HepG2 (cell line): ENCODE measurements around the gene PSMG4. TPM values are rescaled to one million over a fixed set of nuclear protein-coding genes. Genes with fewer than 3 reads are reported as not detected.

ENCODE experiments used
- ARID2 ChIP-seq: sonication (generic); formaldehyde crosslinking; IDR thresholded peaks from 2 replicates; pipeline ENCODE4 v1.8.1; 2022; ENCODE audit warnings: mild to moderate bottlenecking, missing genetic modification reagents, borderline replicate concordance
- BCLAF1 ChIP-seq: fragments of 450-650 bp; IDR thresholded peaks from 2 replicates; pipeline ENCODE4 v1.6.1; 2017; ENCODE audit warnings: mild to moderate bottlenecking
- CSRNP2 ChIP-seq: sonication (generic); formaldehyde crosslinking; conservative IDR thresholded peaks from 2 replicates; pipeline ENCODE4 v1.8.0; 2022; ENCODE audit warnings: low read depth, missing genetic modification reagents
- DPF2 ChIP-seq: sonication (generic); formaldehyde crosslinking; IDR thresholded peaks from 2 replicates; pipeline ENCODE4 v1.4.0; 2020; ENCODE audit warnings: mild to moderate bottlenecking, low read depth, missing genetic modification reagents, borderline replicate concordance
- ETV6 ChIP-seq: sonication (generic); formaldehyde crosslinking; conservative IDR thresholded peaks from 2 replicates; pipeline ENCODE4 v1.4.0; 2020; ENCODE audit warnings: missing genetic modification reagents
- FIP1L1 ChIP-seq: fragments of 200-400 bp; formaldehyde crosslinking; IDR thresholded peaks from 2 replicates; pipeline ENCODE4 v1.6.1; 2018; ENCODE audit warnings: low read depth, mild to moderate bottlenecking, low read length, moderate library complexity, borderline replicate concordance; ENCODE audit not compliant: insufficient read depth
- HNF4G ChIP-seq, 2 experiments: sonication (generic) in 1 of 2; formaldehyde crosslinking in 1 of 2; IDR thresholded peaks; 2 replicates each; pipeline versions ENCODE4 v1.4.0 to v1.6.1; 2011 to 2020; ENCODE audit warnings: borderline replicate concordance in 2 of 2, low read depth in 2 of 2, mild to moderate bottlenecking in 2 of 2, low read length in 1 of 2, missing genetic modification reagents in 1 of 2, moderate library complexity in 1 of 2
- HOXA5 ChIP-seq: sonication (generic); formaldehyde crosslinking; IDR thresholded peaks from 2 replicates; pipeline ENCODE4 v1.4.0; 2020; ENCODE audit warnings: missing genetic modification reagents
- HOXD1 ChIP-seq: sonication (generic); formaldehyde crosslinking; IDR thresholded peaks from 2 replicates; pipeline ENCODE4 v1.5.0; 2020; ENCODE audit warnings: missing genetic modification reagents
- KDM4B ChIP-seq: sonication (generic); formaldehyde crosslinking; IDR thresholded peaks from 2 replicates; pipeline ENCODE4 v1.4.0; 2020; ENCODE audit warnings: missing genetic modification reagents
- MIER3 ChIP-seq: IDR thresholded peaks from 2 replicates; pipeline ENCODE4 v1.6.1; 2016; ENCODE audit warnings: missing compliant biosample characterization, borderline replicate concordance
- MZF1 ChIP-seq: sonication (generic); formaldehyde crosslinking; IDR thresholded peaks from 2 replicates; pipeline ENCODE4 v1.8.1; 2023; ENCODE audit warnings: mild to moderate bottlenecking, missing genetic modification reagents, borderline replicate concordance
- NCOA2 ChIP-seq: sonication (generic); formaldehyde crosslinking; IDR thresholded peaks from 2 replicates; pipeline ENCODE4 v1.8.0; 2022; ENCODE audit warnings: inconsistent platforms
- NFIC ChIP-seq: IDR thresholded peaks from 2 replicates; pipeline ENCODE4 v1.6.1; 2012; ENCODE audit warnings: mild to moderate bottlenecking, low read length, inconsistent platforms
- PAX8 ChIP-seq: sonication (generic); formaldehyde crosslinking; IDR thresholded peaks from 2 replicates; pipeline ENCODE4 v1.8.0; 2022; ENCODE audit warnings: mild to moderate bottlenecking, missing genetic modification reagents, borderline replicate concordance
- PHF20 ChIP-seq: sonication (generic); formaldehyde crosslinking; IDR thresholded peaks from 2 replicates; pipeline ENCODE4 v1.5.0; 2020; ENCODE audit warnings: mild to moderate bottlenecking, missing genetic modification reagents
- REL ChIP-seq: sonication (generic); formaldehyde crosslinking; conservative IDR thresholded peaks from 2 replicates; pipeline ENCODE4 v1.8.0; 2022; ENCODE audit warnings: mild to moderate bottlenecking, missing genetic modification reagents, moderate library complexity
- SIX4 ChIP-seq: sonication (generic); formaldehyde crosslinking; IDR thresholded peaks from 2 replicates; pipeline ENCODE4 v1.4.0; 2020; ENCODE audit warnings: missing genetic modification reagents
- YEATS4 ChIP-seq: sonication (generic); formaldehyde crosslinking; IDR thresholded peaks from 2 replicates; pipeline ENCODE4 v1.4.0; 2020; ENCODE audit warnings: missing genetic modification reagents, borderline replicate concordance
- ZNF441 ChIP-seq: sonication (generic); formaldehyde crosslinking; IDR thresholded peaks from 2 replicates; pipeline ENCODE4 v1.7.0; 2021; ENCODE audit warnings: missing genetic modification reagents, borderline replicate concordance
- ZNF772 ChIP-seq: sonication (generic); formaldehyde crosslinking; IDR thresholded peaks from 2 replicates; pipeline ENCODE4 v1.5.0; 2020; ENCODE audit warnings: mild to moderate bottlenecking, missing genetic modification reagents
- ZNF816 ChIP-seq: sonication (generic); formaldehyde crosslinking; IDR thresholded peaks from 2 replicates; pipeline ENCODE4 v1.8.0; 2022; ENCODE audit warnings: missing genetic modification reagents, mild to moderate bottlenecking, borderline replicate concordance
- polyA plus RNA-seq, 8 experiments: library from polyadenylated mRNA; depleted of rRNA in 3 of 8; stranded (reverse) in 7 of 8; unstranded in 1 of 8; fragments of >200 nt; fragmentation: Illumina TruSeq in 4 of 8; extraction: Trizol in 4 of 8; gene quantifications; 2 replicates each; pipeline versions ENCODE4 v1.2.1 to v1.2.3, GENCODE V29; 2011 to 2016; ENCODE audit warnings: low read depth in 4 of 8, missing spikeins in 1 of 8, mixed read lengths in 1 of 8; ENCODE audit not compliant: insufficient read depth in 1 of 8
- total RNA-seq, 5 experiments: library from RNA; depleted of rRNA; stranded (reverse); fragments of >200 nt; fragmentation: Illumina TruSeq; extraction: Trizol; gene quantifications; 2 replicates each; pipeline ENCODE4 v1.2.3, GENCODE V29; 2016; ENCODE audit warnings: low read depth in 1 of 5

PSMG4 gene
- total and polyA plus RNA-seq, 2 of the 13 experiments (the other 11 are each of a cell fraction or from before 2014, with no cell fraction given), result 28.5 to 32.8 TPM

GRCh38 chr6:3258720-3259490, at the start of gene PSMG4 (continued):
- TF ChIP-seq DPF2 (CRISPR knock-in tag) (peak; percentile 48; the same call in 1 of the 2 replicates), HOXA5 (peak; percentile 75; the same call in 1 of the 2 replicates), CSRNP2 (CRISPR knock-in tag) (no peak), ETV6 (CRISPR knock-in tag) (peak; percentile 90), KDM4B (peak; percentile 65; the same call in 1 of the 2 replicates), REL (CRISPR knock-in tag) (no peak), YEATS4 (CRISPR knock-in tag) (peak; percentile 97), FIP1L1 (no peak), MZF1 (peak; percentile 43; the same call in 1 of the 2 replicates), ZNF772 (CRISPR knock-in tag) (peak; percentile 65; the same call in 1 of the 2 replicates), HNF4G (IDR thresholded peaks at IDR 0.05; ENCODE audit: borderline replicate concordance, low read depth, low read length) (no peak), HNF4G (CRISPR knock-in tag; IDR thresholded peaks at IDR 0.05; ENCODE audit: borderline replicate concordance, low read depth) (0 out of 2 replicates have a peak, but pooled peaks have one; percentile 6), PHF20 (CRISPR knock-in tag) (peak; percentile 80), PAX8 (CRISPR knock-in tag) (peak; percentile 98), ZNF816 (no peak), ARID2 (CRISPR knock-in tag) (peak; percentile 91), ZNF441 (peak; percentile 42; the same call in 1 of the 2 replicates), BCLAF1 (no peak), MIER3 (CRISPR knock-in tag) (peak; percentile 89; the same call in 1 of the 2 replicates), NCOA2 (CRISPR knock-in tag) (peak; percentile 35; the same call in 1 of the 2 replicates), SIX4 (CRISPR knock-in tag) (0 out of 2 replicates have a peak, but pooled peaks have one; percentile 25), HOXD1 (CRISPR knock-in tag) (peak; percentile 77; the same call in 1 of the 2 replicates), NFIC (no peak)
